ENCODE data around the gene GJA10. TPM values are rescaled to one million over a fixed set of nuclear protein-coding genes. Genes with fewer than 3 reads are reported as not detected.
"Not testable (repeated sequence)": the region's sequence is repeated elsewhere in the genome, so short reads cannot be mapped to it uniquely, and the experiment has no call there.

The GJA10 gene
- total RNA-seq, 1 experiment from 2014 or later = not detected

GRCh38 chr6:89910001-89910901, 16.0 kb downstream of the GJA10 start:
- DNase-seq (ENCODE audit: low read depth, low spot score); in situ Hi-C loops (cut with HindIII; ENCODE audit: low pct_unique_long_range_greater_than_20kb, low sequenced_read_pairs): not testable (repeated sequence)

GRCh38 chr6:89910902-89911240, 16.6 kb downstream of the GJA10 start:
- in situ Hi-C loops (cut with HindIII; ENCODE audit: low pct_unique_long_range_greater_than_20kb, low sequenced_read_pairs) = no loop called here
- DNase-seq (ENCODE audit: low read depth, low spot score) = peak; percentile 57

- in situ Hi-C loops (cut with HindIII; ENCODE audit: low pct_unique_long_range_greater_than_20kb, low sequenced_read_pairs) = no loop called here
Measured at GRCh38 chr6:89916136-89916920, 22.1 kb downstream of the GJA10 start.

GRCh38 chr6:89917216-89917615, 22.9 kb downstream of the GJA10 start:
- DNase-seq (ENCODE audit: low read depth, low spot score) = no peak
- in situ Hi-C loops (cut with HindIII; ENCODE audit: low pct_unique_long_range_greater_than_20kb, low sequenced_read_pairs) = no loop called here

More at GRCh38 chr6:89916136-89916920, 22.1 kb downstream of the GJA10 start:
- no peak for DNase-seq (ENCODE audit: low read depth, low spot score)

GRCh38 chr6:89917801-89918366, 23.6 kb downstream of the GJA10 start:
- in situ Hi-C loops (cut with HindIII; ENCODE audit: low pct_unique_long_range_greater_than_20kb, low sequenced_read_pairs) = no loop called here
- DNase-seq (ENCODE audit: low read depth, low spot score) = no peak

GRCh38 chr6:89921197-89921596, 26.9 kb downstream of the GJA10 start:
- DNase-seq (ENCODE audit: low read depth, low spot score) = no peak
- in situ Hi-C loops (cut with HindIII; ENCODE audit: low pct_unique_long_range_greater_than_20kb, low sequenced_read_pairs) = no loop called here

- no peak for DNase-seq (ENCODE audit: low read depth, low spot score)
Measured at GRCh38 chr6:89921691-89922090, 27.4 kb downstream of the GJA10 start.

GRCh38 chr6:89924231-89924630, 30.0 kb downstream of the GJA10 start:
- in situ Hi-C loops (cut with HindIII; ENCODE audit: low pct_unique_long_range_greater_than_20kb, low sequenced_read_pairs) = no loop called here
- no peak for DNase-seq (ENCODE audit: low read depth, low spot score)

More at GRCh38 chr6:89921691-89922090, 27.4 kb downstream of the GJA10 start:
- in situ Hi-C loops (cut with HindIII; ENCODE audit: low pct_unique_long_range_greater_than_20kb, low sequenced_read_pairs) = no loop called here

GRCh38 chr6:89925826-89926225, 31.6 kb downstream of the GJA10 start:
- in situ Hi-C loops (cut with HindIII; ENCODE audit: low pct_unique_long_range_greater_than_20kb, low sequenced_read_pairs) = no loop called here
- DNase-seq (ENCODE audit: low read depth, low spot score) = no peak

GRCh38 chr6:89927264-89927663, 33.0 kb downstream of the GJA10 start:
- peak; percentile 17 for DNase-seq (ENCODE audit: low read depth, low spot score)
- in situ Hi-C loops (cut with HindIII; ENCODE audit: low pct_unique_long_range_greater_than_20kb, low sequenced_read_pairs) = no loop called here

- in situ Hi-C loops (cut with HindIII; ENCODE audit: low pct_unique_long_range_greater_than_20kb, low sequenced_read_pairs) = no loop called here
- peak; percentile 91 for DNase-seq (ENCODE audit: low read depth, low spot score)
Measured at GRCh38 chr6:89927791-89928550, 33.7 kb downstream of the GJA10 start.

- in situ Hi-C loops (cut with HindIII; ENCODE audit: low pct_unique_long_range_greater_than_20kb, low sequenced_read_pairs) = no loop called here
- DNase-seq (ENCODE audit: low read depth, low spot score) = no peak
Measured at GRCh38 chr6:89928604-89929003, 34.3 kb downstream of the GJA10 start.

GRCh38 chr6:89930789-89931188, 36.5 kb downstream of the GJA10 start:
- no peak for DNase-seq (ENCODE audit: low read depth, low spot score)
- in situ Hi-C loops (cut with HindIII; ENCODE audit: low pct_unique_long_range_greater_than_20kb, low sequenced_read_pairs) = no loop called here

- in situ Hi-C loops (cut with HindIII; ENCODE audit: low pct_unique_long_range_greater_than_20kb, low sequenced_read_pairs) = no loop called here
Measured at GRCh38 chr6:89932245-89932802, 38.1 kb downstream of the GJA10 start.

GRCh38 chr6:89934685-89935366, 40.6 kb downstream of the GJA10 start:
- in situ Hi-C loops (cut with HindIII; ENCODE audit: low pct_unique_long_range_greater_than_20kb, low sequenced_read_pairs) = no loop called here
- DNase-seq (ENCODE audit: low read depth, low spot score) = no peak

More at GRCh38 chr6:89932245-89932802, 38.1 kb downstream of the GJA10 start:
- no peak for DNase-seq (ENCODE audit: low read depth, low spot score)

- no peak for DNase-seq (ENCODE audit: low read depth, low spot score)
- in situ Hi-C loops (cut with HindIII; ENCODE audit: low pct_unique_long_range_greater_than_20kb, low sequenced_read_pairs) = no loop called here
Measured at GRCh38 chr6:89936177-89936576, 41.9 kb downstream of the GJA10 start.

- in situ Hi-C loops (cut with HindIII; ENCODE audit: low pct_unique_long_range_greater_than_20kb, low sequenced_read_pairs) = no loop called here
- DNase-seq (ENCODE audit: low read depth, low spot score) = no peak
Measured at GRCh38 chr6:89938014-89938413, 43.7 kb downstream of the GJA10 start.
